ENCODE results near the gene FIBP.

FIBP gene

GRCh38 chr11:65891219-65892136 is 3.2 kb upstream of the FIBP start:
- peak overlapping the region; percentile 73 for H3K4me3 ChIP-seq (ENCODE audit: low read depth, low read length)
- TF ChIP-seq CTCF (IDR thresholded peaks at IDR 0.05; ENCODE audit: insufficient read depth, low read depth, low read length, missing control alignments): peak; percentile 56
- DNase-seq (ENCODE audit: low read depth): peak; percentile 67

DNA sequence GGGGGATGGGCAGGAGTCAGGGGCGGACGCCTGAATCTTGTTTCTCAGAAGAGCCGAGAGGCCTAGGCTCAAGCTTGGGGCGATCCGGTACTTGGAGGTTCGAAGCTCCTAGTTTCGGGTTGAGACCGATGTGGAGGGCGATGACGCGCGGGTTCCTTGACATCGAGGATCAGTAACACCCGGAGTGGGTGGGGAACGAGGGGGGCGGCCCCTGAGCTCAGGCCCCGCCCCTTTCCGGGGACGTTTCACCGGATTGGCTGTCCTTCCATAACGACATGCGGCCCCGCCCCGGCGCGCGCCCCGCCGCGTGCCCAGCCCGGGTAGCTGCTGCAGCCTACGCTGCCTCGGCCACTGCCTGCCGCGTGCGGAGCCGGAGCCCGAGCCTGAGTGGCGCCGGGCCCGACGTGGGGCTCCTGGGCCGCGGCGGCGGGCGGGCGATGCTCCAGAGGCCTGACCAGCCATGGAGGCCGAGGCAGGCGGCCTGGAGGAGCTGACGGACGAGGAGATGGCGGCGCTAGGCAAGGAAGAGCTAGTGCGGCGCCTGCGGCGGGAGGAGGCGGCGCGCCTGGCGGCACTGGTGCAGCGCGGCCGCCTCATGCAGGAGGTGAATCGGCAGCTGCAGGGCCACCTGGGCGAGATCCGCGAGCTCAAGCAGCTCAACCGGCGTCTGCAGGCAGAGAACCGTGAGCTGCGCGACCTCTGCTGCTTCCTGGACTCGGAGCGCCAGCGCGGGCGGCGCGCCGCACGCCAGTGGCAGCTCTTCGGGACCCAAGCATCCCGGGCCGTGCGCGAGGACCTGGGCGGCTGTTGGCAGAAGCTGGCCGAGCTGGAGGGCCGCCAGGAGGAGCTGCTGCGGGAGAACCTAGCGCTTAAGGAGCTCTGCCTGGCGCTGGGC is 2.3 kb upstream of the FIBP start, which contains the start of gene CCDC85B:
Gene CCDC85B (plus strand): TSS at position 350 of the 895 bp plus-strand sequence. CDS start 111 bp downstream, at position 461.
- H3K4me3 ChIP-seq (ENCODE audit: low read depth, low read length): peak within 1 kb of the TSS; percentile 78
- TF ChIP-seq CTCF (IDR thresholded peaks at IDR 0.05; ENCODE audit: insufficient read depth, low read depth, low read length, missing control alignments): peak; percentile 0
- DNase-seq (ENCODE audit: low read depth): peak; percentile 98

DNA sequence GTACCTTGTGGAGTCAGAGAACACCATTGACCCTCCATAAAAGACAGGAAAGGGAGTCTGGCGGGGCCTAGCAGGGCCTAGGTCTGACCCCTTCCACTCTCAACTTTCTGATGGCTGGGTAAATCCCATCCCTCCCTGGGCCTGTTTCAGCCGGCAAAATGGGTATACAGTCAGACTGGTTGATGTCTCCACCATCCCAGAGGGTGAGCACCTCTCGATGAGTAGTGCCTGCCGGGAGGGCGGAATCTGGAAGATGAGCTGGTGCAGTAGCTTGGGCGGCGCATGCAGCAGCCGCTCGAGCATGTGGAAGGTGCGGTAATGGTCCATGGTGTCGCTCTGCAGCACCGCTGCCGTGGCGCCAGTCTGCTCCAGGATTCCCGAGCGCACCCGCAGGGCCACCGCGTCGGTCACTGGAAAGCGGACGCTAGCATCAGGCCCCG is 528 bp downstream of the FIBP start:
- TF ChIP-seq CTCF (IDR thresholded peaks at IDR 0.05; ENCODE audit: insufficient read depth, low read depth, low read length, missing control alignments): no peak
- no peak for DNase-seq (ENCODE audit: low read depth)

GRCh38 chr11:65886826-65887722 is 1.2 kb downstream of the FIBP start:
- no peak for TF ChIP-seq CTCF (IDR thresholded peaks at IDR 0.05; ENCODE audit: insufficient read depth, low read depth, low read length, missing control alignments)
- peak overlapping the region; percentile 78 for H3K4me3 ChIP-seq (ENCODE audit: low read depth, low read length)
- DNase-seq (ENCODE audit: low read depth): no peak

More for the DNA sequence above, 528 bp downstream of the FIBP start:
- peak overlapping the region; percentile 78 for H3K4me3 ChIP-seq (ENCODE audit: low read depth, low read length)

DNA sequence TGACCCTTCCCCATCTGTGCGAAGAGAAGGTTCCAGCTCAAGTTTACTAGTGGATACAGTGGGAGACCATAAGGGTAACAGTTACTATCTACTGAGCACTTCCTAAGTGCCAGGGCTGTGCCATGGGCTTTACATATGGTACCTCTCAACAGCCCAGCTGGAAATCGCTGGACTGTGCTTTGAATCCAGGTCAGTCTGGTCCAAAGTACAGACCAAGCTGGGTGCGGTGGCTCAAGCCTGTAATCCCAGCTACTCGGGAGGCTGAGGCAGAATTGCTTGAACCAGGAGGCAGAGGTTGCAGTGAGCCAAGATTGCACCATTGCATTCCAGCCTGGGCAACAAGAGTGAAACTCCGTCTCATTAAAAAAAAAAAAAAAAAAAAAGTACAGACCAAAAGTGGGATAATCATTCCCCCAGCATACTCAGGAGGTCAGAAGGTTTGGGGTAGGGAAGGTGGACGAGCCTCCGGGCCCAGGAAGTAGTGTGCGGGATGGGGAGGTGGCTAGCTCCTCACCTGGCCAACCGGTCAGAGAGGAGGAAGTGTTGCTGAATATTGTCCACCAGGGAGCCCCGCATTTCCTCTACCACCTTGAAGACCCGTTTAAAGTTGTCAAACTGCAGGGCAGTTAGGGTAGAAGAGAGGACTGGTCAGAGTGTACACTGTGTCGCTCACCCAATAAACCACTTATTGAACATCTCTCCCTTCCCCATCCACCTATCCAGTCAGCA is 2.3 kb downstream of the FIBP start:
- DNase-seq (ENCODE audit: low read depth): no peak
- no peak overlapping the region for H3K4me3 ChIP-seq (ENCODE audit: low read depth, low read length)
- TF ChIP-seq CTCF (IDR thresholded peaks at IDR 0.05; ENCODE audit: insufficient read depth, low read depth, low read length, missing control alignments): no peak

Data from GM12865 (cell line).